Immature natural killer cell (primary cell): ENCODE results near the gene RMDN3. TPM values are rescaled to one million over a fixed set of nuclear protein-coding genes. Genes with fewer than 3 reads are reported as not detected.

Experiments used
- DNase-seq, 3 donors: peaks; one replicate each; pipeline ENCODE4 v3.0.0; 2022; ENCODE audit warnings: mixed read lengths in 1 of 3
- H3K27ac Mint-ChIP-seq, 6 donors: one replicate each; pipeline ENCODE4 v1.8.0; 2020; ENCODE audit warnings: mixed read lengths in 6 of 6, mild to moderate bottlenecking in 5 of 6, inconsistent platforms in 4 of 6, moderate library complexity in 3 of 6
- H3K27me3 Mint-ChIP-seq, 3 donors: one replicate each; pipeline ENCODE4 v1.8.0; 2020 to 2021; ENCODE audit warnings: low read depth in 3 of 3, mild to moderate bottlenecking in 3 of 3, mixed read lengths in 3 of 3, moderate library complexity in 3 of 3, inconsistent platforms in 1 of 3
- H3K36me3 Mint-ChIP-seq, 3 donors: one replicate each; pipeline ENCODE4 v1.8.0; 2020; ENCODE audit warnings: mixed read lengths in 3 of 3, inconsistent platforms in 2 of 3, mild to moderate bottlenecking in 2 of 3
- H3K4me1 Mint-ChIP-seq, 2 donors: one replicate each; pipeline ENCODE4 v1.8.0; 2020; ENCODE audit warnings: inconsistent platforms in 2 of 2, mild to moderate bottlenecking in 2 of 2, mixed read lengths in 2 of 2, moderate library complexity in 1 of 2
- H3K4me3 Mint-ChIP-seq, 5 donors: one replicate each; pipeline ENCODE4 v1.8.0; 2020; ENCODE audit warnings: mild to moderate bottlenecking in 5 of 5, mixed read lengths in 5 of 5, inconsistent platforms in 3 of 5, moderate library complexity in 3 of 5
- H3K9me3 Mint-ChIP-seq, 6 donors: one replicate each; pipeline ENCODE4 v1.8.0; 2020; ENCODE audit warnings: mild to moderate bottlenecking in 6 of 6, mixed read lengths in 6 of 6, inconsistent platforms in 4 of 6, moderate library complexity in 3 of 6
- polyA plus RNA-seq, 3 donors: library from polyadenylated mRNA; unstranded; fragments of 300-500 nt; fragmentation: Illumina TruSeq; gene quantifications; one replicate each; pipeline ENCODE4 v1.2.3, GENCODE V29; 2021

RMDN3 gene
- polyA plus RNA-seq, 3 donors from 2014 or later = 44.6 to 118 (median 110) TPM

GRCh38 chr15:40731034-40731433 lies 24.0 kb downstream of the RMDN3 start:
- Mint-ChIP-seq H3K36me3 (peaks cover 5 to 25% (median 12%) of the 10 kb centered on the region in 3 donors), H3K27me3 (no peaks in the 10 kb centered on the region), H3K9me3 (no peaks in the 10 kb centered on the region), H3K4me1 (no peaks in the 10 kb centered on the region), H3K4me3 (no peak overlapping the region), H3K27ac (peak overlapping the region in 3 of 6 donors; percentile 17 to 46 (median 40))
- DNase-seq = no peak

GRCh38 chr15:40723919-40724318 lies 31.1 kb downstream of the RMDN3 start:
- peaks cover 0 to 1% (median 0%) of the 10 kb centered on the region in 3 donors for H3K27me3 Mint-ChIP-seq
- no peak overlapping the region for H3K27ac Mint-ChIP-seq
- H3K36me3 Mint-ChIP-seq = peaks cover 0 to 5% (median 0%) of the 10 kb centered on the region in 3 donors
- H3K9me3 Mint-ChIP-seq = no peaks in the 10 kb centered on the region
- DNase-seq = no peak
- H3K4me1 Mint-ChIP-seq = no peaks in the 10 kb centered on the region
- H3K4me3 Mint-ChIP-seq = no peak overlapping the region

- no peak overlapping the region for H3K4me3 Mint-ChIP-seq
- H3K27ac Mint-ChIP-seq = no peak overlapping the region
- no peak for DNase-seq
- H3K9me3 Mint-ChIP-seq = no peaks in the 10 kb centered on the region
- H3K27me3 Mint-ChIP-seq = peaks cover 0 to 1% (median 0%) of the 10 kb centered on the region in 3 donors
- H3K36me3 Mint-ChIP-seq = peaks cover 0 to 3% (median 0%) of the 10 kb centered on the region in 3 donors
- no peaks in the 10 kb centered on the region for H3K4me1 Mint-ChIP-seq
Observed at GRCh38 chr15:40722934-40723333, 32.1 kb downstream of the RMDN3 start.

- Mint-ChIP-seq H3K4me3 (no peak overlapping the region), H3K27ac (no peak overlapping the region), H3K4me1 (no peaks in the 10 kb centered on the region), H3K36me3 (peaks cover 0 to 3% (median 0%) of the 10 kb centered on the region in 3 donors), H3K27me3 (peaks cover 0 to 1% (median 0%) of the 10 kb centered on the region in 3 donors), H3K9me3 (no peaks in the 10 kb centered on the region)
- DNase-seq = no peak
Observed at GRCh38 chr15:40722354-40722753, 32.7 kb downstream of the RMDN3 start.

GRCh38 chr15:40721701-40722100 lies 33.4 kb downstream of the RMDN3 start:
- Mint-ChIP-seq H3K27ac (no peak overlapping the region), H3K9me3 (no peaks in the 10 kb centered on the region), H3K36me3 (peaks cover 0 to 3% (median 0%) of the 10 kb centered on the region in 3 donors), H3K4me1 (no peaks in the 10 kb centered on the region), H3K27me3 (peaks cover 0 to 1% (median 0%) of the 10 kb centered on the region in 3 donors), H3K4me3 (no peak overlapping the region)
- no peak for DNase-seq

GRCh38 chr15:40716165-40716564 lies 38.9 kb downstream of the RMDN3 start:
- Mint-ChIP-seq H3K4me1 (no peaks in the 10 kb centered on the region), H3K27me3 (no peaks in the 10 kb centered on the region), H3K27ac (no peak overlapping the region), H3K9me3 (no peaks in the 10 kb centered on the region), H3K4me3 (no peak overlapping the region), H3K36me3 (peaks cover 0 to 3% (median 0%) of the 10 kb centered on the region in 3 donors)
- no peak for DNase-seq

GRCh38 chr15:40714144-40714543 lies 40.9 kb downstream of the RMDN3 start:
- H3K27ac Mint-ChIP-seq = peak overlapping the region in 1 of 6 donors; percentile 39
- no peak overlapping the region for H3K4me3 Mint-ChIP-seq
- H3K9me3 Mint-ChIP-seq = no peaks in the 10 kb centered on the region
- no peaks in the 10 kb centered on the region for H3K4me1 Mint-ChIP-seq
- H3K27me3 Mint-ChIP-seq = no peaks in the 10 kb centered on the region
- H3K36me3 Mint-ChIP-seq = peaks cover 0 to 5% (median 3%) of the 10 kb centered on the region in 3 donors
- no peak for DNase-seq

GRCh38 chr15:40706121-40706520 lies 48.9 kb downstream of the RMDN3 start:
- no peak for DNase-seq
- Mint-ChIP-seq H3K4me3 (no peak overlapping the region), H3K36me3 (peaks cover 0 to 5% (median 0%) of the 10 kb centered on the region in 3 donors), H3K27me3 (peaks cover 0 to 1% (median 0%) of the 10 kb centered on the region in 3 donors), H3K9me3 (no peaks in the 10 kb centered on the region), H3K27ac (no peak overlapping the region), H3K4me1 (peaks cover 0 to 5% of the 10 kb centered on the region in 2 donors)

GRCh38 chr15:40702077-40702476 lies 53.0 kb downstream of the RMDN3 start:
- H3K27ac Mint-ChIP-seq = peak overlapping the region in 1 of 6 donors; percentile 77
- H3K4me1 Mint-ChIP-seq = peaks cover 0 to 5% of the 10 kb centered on the region in 2 donors
- no peak overlapping the region for H3K4me3 Mint-ChIP-seq
- DNase-seq = peak; percentile 40 to 56 (median 47)
- no peaks in the 10 kb centered on the region for H3K9me3 Mint-ChIP-seq
- no peaks in the 10 kb centered on the region for H3K36me3 Mint-ChIP-seq
- H3K27me3 Mint-ChIP-seq = peaks cover 0 to 3% (median 1%) of the 10 kb centered on the region in 3 donors

- H3K27me3 Mint-ChIP-seq = peaks cover 6 to 8% (median 7%) of the 10 kb centered on the region in 3 donors
- no peak for DNase-seq
- no peaks in the 10 kb centered on the region for H3K9me3 Mint-ChIP-seq
- peak overlapping the region in 1 of 5 donors; percentile 25 for H3K4me3 Mint-ChIP-seq
- H3K4me1 Mint-ChIP-seq = peaks cover 23 to 34% of the 10 kb centered on the region in 2 donors
- peaks cover 0 to 3% (median 0%) of the 10 kb centered on the region in 3 donors for H3K36me3 Mint-ChIP-seq
- H3K27ac Mint-ChIP-seq = peak overlapping the region in 1 of 6 donors; percentile 13
Observed at GRCh38 chr15:40697916-40698315, 57.1 kb downstream of the RMDN3 start.

- peaks cover 0 to 4% (median 3%) of the 10 kb centered on the region in 3 donors for H3K36me3 Mint-ChIP-seq
- peak overlapping the region in 4 of 5 donors; percentile 94 to 100 (median 98) for H3K4me3 Mint-ChIP-seq
- peak overlapping the region in 1 of 6 donors; percentile 97 for H3K27ac Mint-ChIP-seq
- no peaks in the 10 kb centered on the region for H3K9me3 Mint-ChIP-seq
- peaks cover 6 to 9% (median 8%) of the 10 kb centered on the region in 3 donors for H3K27me3 Mint-ChIP-seq
- DNase-seq = no peak
- peaks cover 29% of the 10 kb centered on the region in 2 donors for H3K4me1 Mint-ChIP-seq
Observed at GRCh38 chr15:40696228-40696627, 58.8 kb downstream of the RMDN3 start.

GRCh38 chr15:40695469-40695890 lies 59.6 kb downstream of the RMDN3 start:
- Mint-ChIP-seq H3K27ac (peak overlapping the region; percentile 49 to 98 (median 96)), H3K4me1 (peaks cover 29% of the 10 kb centered on the region in 2 donors), H3K9me3 (no peaks in the 10 kb centered on the region), H3K4me3 (peak overlapping the region; percentile 94 to 100 (median 99)), H3K27me3 (peaks cover 6 to 9% (median 8%) of the 10 kb centered on the region in 3 donors), H3K36me3 (peaks cover 0 to 4% (median 3%) of the 10 kb centered on the region in 3 donors)
- DNase-seq = no peak

- Mint-ChIP-seq H3K4me1 (peaks cover 29% of the 10 kb centered on the region in 2 donors), H3K36me3 (peaks cover 0 to 4% (median 3%) of the 10 kb centered on the region in 3 donors)
Observed at GRCh38 chr15:40694688-40695468, 60.2 kb downstream of the RMDN3 start, which contains the start of gene RAD51. Gene RAD51 (plus strand): TSS chr15:40695174. CDS start chr15:40698759, 3,585 bp downstream.

More at GRCh38 chr15:40694688-40695468, 60.2 kb downstream of the RMDN3 start, which contains the start of gene RAD51:
- H3K9me3 Mint-ChIP-seq = no peaks in the 10 kb centered on the region
- peak within 1 kb of the TSS; percentile 94 to 100 (median 99) for H3K4me3 Mint-ChIP-seq
- peak; percentile 89 to 91 (median 90) for DNase-seq
- H3K27ac Mint-ChIP-seq = peak within 1 kb of the TSS; percentile 94 to 98 (median 97)
- H3K27me3 Mint-ChIP-seq = peaks cover 6 to 9% (median 8%) of the 10 kb centered on the region in 3 donors
